Effector memory CD4-positive, alpha-beta T cell (primary cell): Measurements from ENCODE around the gene ITGA1.
"Not testable (repeated sequence)": the region's sequence is repeated elsewhere in the genome, so short reads cannot be mapped to it uniquely, and the experiment has no call there.

ENCODE experiments used
- DNase-seq, 3 donors: peaks; one replicate each; pipeline ENCODE4 v3.0.0-alpha.2; 2020
- H3K27ac ChIP-seq: 2 replicates; pipeline ENCODE4 v1.7.0; 2013; ENCODE audit warnings: mild to moderate bottlenecking, low read length, moderate library complexity; ENCODE audit not compliant: insufficient read depth, poor library complexity, severe bottlenecking
- H3K27me3 ChIP-seq: replicated peaks from 2 replicates; pipeline ENCODE4 v1.7.0; 2013; ENCODE audit warnings: mild to moderate bottlenecking, low read length; ENCODE audit not compliant: insufficient read depth, control insufficient read depth, poor library complexity, severe bottlenecking
- H3K36me3 ChIP-seq: 2 replicates; pipeline ENCODE4 v1.7.0; 2013; ENCODE audit warnings: mild to moderate bottlenecking, low read length, moderate library complexity; ENCODE audit not compliant: control insufficient read depth, insufficient read depth
- H3K4me1 ChIP-seq: 2 replicates; pipeline ENCODE4 v1.7.0; 2013; ENCODE audit warnings: low read length, mild to moderate bottlenecking; ENCODE audit not compliant: control insufficient read depth, insufficient read depth, poor library complexity, severe bottlenecking
- H3K4me3 ChIP-seq: 2 replicates; pipeline ENCODE4 v1.7.0; 2013; ENCODE audit warnings: low read length, low read depth, mild to moderate bottlenecking; ENCODE audit not compliant: insufficient read depth, poor library complexity, severe bottlenecking
- H3K9me3 ChIP-seq: 2 replicates; pipeline ENCODE4 v1.7.0; 2013; ENCODE audit warnings: mild to moderate bottlenecking, low read length, moderate library complexity; ENCODE audit not compliant: control insufficient read depth
- total RNA-seq, 3 donors: gene quantifications; one replicate each; lab custom pipeline; 2026; lab: John Stamatoyannopoulos, UW

The ITGA1 gene
- total RNA-seq: 12.2 to 14.5 (median 12.8) reads per million in 3 donors

DNA sequence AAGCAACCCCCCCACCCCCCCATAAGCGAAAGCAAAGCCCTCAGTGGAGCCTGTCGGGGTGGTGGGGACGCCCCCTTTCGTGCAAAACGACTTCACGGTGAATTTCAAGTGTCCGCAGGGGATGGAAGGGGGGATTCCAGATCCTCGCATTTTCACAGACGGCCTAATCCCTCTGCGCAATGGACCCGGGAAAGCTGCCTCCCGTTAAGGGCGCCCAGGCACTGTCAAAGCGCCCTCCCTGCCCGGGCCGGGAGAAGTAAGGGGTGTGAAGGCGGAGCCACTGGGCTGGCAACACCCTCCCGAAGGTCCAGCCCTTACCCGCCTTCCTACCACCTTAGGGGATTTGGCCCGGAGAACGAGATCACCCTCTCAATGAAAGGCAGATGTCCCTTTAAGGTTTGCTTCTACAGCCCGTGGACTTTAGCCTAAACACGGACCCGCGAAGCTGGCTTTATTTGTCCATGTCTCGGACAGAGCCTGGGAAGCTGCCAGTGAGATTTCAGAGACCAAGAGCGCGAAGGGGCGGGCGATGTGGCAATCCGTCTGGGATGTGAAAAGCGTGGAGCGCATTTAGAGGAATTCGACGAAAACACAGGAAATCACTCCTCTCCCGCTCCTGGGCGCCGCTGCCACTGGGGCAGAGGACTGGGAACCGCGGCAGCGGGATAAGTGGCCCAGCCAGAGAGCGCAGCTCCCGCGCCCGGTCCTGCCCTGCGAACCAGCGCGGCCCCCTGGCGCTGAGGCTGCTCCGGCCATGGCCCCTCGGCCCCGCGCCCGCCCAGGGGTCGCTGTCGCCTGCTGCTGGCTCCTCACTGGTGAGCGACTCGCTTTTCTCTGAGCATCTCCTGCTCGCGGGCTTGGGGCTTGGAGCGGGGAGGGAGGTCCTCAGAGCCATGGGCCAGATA lies at the start of gene ITGA1, which contains the start of gene PELO:
Gene ITGA1 (plus strand): TSS at position 317 of the 905 bp plus-strand sequence. CDS start 438 bp downstream, at position 755.
Gene PELO (plus strand): TSS at position 317 of the 905 bp plus-strand sequence. CDS start 12,479 bp downstream, outside the sequence.
- peak; percentile 12 to 37 (median 34) for DNase-seq
- H3K27ac ChIP-seq: peak within 1 kb of the TSS; percentile 57
- H3K27me3 ChIP-seq: no peaks in the 10 kb centered on the region
- peak within 1 kb of the TSS; percentile 78 for H3K4me3 ChIP-seq
- H3K4me1 ChIP-seq: peaks cover 12% of the 10 kb centered on the region
- H3K36me3 ChIP-seq: no peaks in the 10 kb centered on the region
- no peaks in the 10 kb centered on the region for H3K9me3 ChIP-seq

DNA sequence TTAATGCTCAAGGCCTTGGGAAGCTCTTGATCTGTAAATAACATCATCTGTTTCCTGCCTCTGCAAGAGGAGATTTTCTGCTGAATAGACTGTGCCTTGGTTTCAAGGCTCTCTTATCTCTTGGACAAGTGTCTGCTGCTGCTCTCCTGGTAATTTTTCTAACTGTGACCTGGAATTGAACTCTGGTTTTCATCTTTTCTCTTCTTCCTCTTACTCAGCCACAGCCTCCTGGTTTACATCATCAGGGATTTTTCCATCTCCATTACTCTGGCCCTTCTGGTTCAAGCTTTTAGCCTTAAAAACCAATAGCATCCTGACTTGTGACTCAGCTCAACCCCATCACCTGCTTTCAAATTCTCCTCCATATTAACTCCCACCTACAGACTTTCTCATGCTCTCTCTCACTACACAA lies 49.6 kb upstream of the ITGA1 start:
- no peak overlapping the region for H3K4me3 ChIP-seq
- DNase-seq: no peak
- H3K36me3 ChIP-seq: no peaks in the 10 kb centered on the region
- H3K27me3 ChIP-seq: no peaks in the 10 kb centered on the region
- H3K9me3 ChIP-seq: no peaks in the 10 kb centered on the region
- H3K27ac ChIP-seq: no peak overlapping the region
- H3K4me1 ChIP-seq: peaks cover 12% of the 10 kb centered on the region

DNA sequence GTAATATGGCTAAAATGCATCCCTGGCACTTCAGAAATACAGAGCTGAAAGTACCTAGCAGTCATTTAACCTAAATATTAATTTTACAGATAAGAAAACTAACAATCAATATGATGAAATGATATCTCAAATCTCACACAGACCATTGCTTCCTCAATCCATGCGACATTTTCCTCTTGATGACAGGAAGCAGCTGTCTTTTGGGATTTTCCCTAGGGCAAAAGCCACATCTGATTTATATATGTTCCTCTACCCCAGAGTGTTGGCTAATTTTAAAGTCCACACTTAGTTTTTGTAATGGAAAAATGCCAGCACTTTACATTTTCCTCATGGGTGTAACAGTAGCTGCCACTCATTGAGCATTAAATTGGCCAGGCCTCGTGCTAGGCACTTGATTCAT lies 47.7 kb upstream of the ITGA1 start:
- DNase-seq: no peak
- Histone ChIP-seq H3K27ac (no peak overlapping the region), H3K27me3 (no peaks in the 10 kb centered on the region), H3K4me1 (peaks cover 19% of the 10 kb centered on the region), H3K9me3 (no peaks in the 10 kb centered on the region), H3K36me3 (no peaks in the 10 kb centered on the region), H3K4me3 (no peak overlapping the region)

DNA sequence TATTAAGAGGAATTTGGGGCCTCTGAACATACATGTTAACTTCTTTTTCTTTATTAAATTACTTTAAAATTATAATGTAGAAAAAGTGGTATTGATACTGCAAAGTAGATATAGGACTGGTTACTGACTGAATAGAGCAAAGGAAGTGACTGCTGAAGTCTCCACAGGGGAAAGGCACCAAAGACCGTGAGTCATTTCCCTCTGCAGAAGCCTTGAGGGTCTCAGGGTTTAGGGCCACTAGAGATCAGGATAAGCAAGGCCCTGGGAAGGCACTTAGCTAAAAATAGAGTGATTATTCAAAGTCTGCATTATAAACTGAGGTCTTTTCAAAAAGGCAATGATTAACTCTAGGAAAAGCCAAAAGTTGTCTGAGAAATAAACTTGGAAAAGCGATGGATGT lies 44.7 kb upstream of the ITGA1 start:
- peaks cover 19% of the 10 kb centered on the region for H3K4me1 ChIP-seq
- H3K27ac ChIP-seq: peak overlapping the region; percentile 40
- no peak for DNase-seq
- no peak overlapping the region for H3K4me3 ChIP-seq
- H3K9me3 ChIP-seq: no peaks in the 10 kb centered on the region
- H3K36me3 ChIP-seq: no peaks in the 10 kb centered on the region
- no peaks in the 10 kb centered on the region for H3K27me3 ChIP-seq

DNA sequence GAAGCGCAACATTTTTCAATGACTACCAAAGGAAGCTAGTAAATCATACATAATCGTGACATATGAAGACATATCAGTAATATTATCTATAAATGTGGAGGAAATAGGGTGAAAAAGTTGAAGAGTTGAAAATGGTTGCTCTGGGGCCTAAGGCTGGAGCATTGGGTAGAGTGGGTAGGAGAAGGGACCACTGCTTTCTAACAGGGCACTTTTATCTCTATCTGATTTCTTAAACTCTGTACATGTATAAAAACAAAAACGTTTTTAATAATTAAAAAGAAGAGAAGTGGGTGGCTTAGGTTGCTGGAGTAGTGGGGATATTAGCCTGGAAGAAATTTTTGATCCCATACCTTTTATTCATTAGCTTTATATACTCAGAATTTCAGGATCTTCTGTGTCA lies 44.2 kb upstream of the ITGA1 start:
- Histone ChIP-seq H3K4me3 (no peak overlapping the region), H3K27me3 (no peaks in the 10 kb centered on the region), H3K9me3 (no peaks in the 10 kb centered on the region), H3K27ac (peak overlapping the region; percentile 40), H3K4me1 (peaks cover 16% of the 10 kb centered on the region), H3K36me3 (no peaks in the 10 kb centered on the region)
- DNase-seq: no peak

DNA sequence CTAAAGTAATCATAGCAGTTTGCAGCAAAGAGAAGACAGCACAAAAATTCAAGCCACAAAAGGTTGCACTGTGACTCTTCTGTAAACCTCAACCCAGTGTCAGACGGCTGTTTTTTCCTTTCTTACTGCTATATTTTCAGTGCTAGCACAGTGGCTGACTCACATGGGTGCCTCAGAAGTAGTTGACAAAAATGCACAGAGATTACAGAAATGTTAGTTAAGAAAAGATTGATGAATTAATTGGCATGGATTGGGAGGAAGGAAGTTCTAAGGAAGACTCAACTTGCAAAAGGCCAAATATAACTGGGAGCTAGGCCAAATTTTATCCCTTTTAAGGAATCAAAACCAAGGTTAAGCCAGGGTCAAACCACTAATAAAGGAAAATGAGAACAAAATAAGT lies 43.7 kb upstream of the ITGA1 start:
- peaks cover 13% of the 10 kb centered on the region for H3K4me1 ChIP-seq
- no peaks in the 10 kb centered on the region for H3K9me3 ChIP-seq
- peak overlapping the region; percentile 40 for H3K27ac ChIP-seq
- no peaks in the 10 kb centered on the region for H3K27me3 ChIP-seq
- peak in 1 of 3 donors; percentile 8 for DNase-seq
- no peak overlapping the region for H3K4me3 ChIP-seq
- no peaks in the 10 kb centered on the region for H3K36me3 ChIP-seq

DNA sequence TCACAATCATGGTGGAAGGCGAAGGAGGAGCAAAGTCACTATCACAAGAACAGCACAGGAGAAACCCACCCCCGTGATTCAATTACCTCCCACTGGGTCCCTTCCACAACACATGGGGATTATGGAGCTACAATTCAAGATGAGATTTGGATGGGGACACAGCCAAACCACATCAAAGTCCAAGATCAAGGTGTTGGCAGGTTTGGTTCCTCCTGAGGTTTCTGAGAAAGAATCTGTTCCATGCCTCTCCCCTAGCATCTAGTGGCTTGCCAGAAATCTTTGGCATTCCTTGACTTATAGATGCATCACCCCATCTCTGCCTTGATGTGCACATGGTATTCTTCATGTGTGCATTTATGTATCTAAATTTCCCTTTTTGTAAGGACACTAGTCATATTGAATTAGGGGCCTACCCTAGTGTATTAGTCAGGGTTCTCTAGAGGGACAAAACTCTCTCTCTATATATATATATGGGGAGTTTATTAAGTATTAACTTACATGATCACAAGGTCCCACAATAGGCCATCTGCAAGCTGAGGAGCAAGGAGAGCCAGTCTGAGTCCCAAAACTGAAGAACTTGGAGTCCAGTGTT lies 42.8 kb upstream of the ITGA1 start:
- not testable (repeated sequence) for H3K27me3 ChIP-seq, DNase-seq, H3K36me3 ChIP-seq, H3K4me3 ChIP-seq, H3K27ac ChIP-seq, H3K9me3 ChIP-seq
- peaks cover 13% of the 10 kb centered on the region for H3K4me1 ChIP-seq

DNA sequence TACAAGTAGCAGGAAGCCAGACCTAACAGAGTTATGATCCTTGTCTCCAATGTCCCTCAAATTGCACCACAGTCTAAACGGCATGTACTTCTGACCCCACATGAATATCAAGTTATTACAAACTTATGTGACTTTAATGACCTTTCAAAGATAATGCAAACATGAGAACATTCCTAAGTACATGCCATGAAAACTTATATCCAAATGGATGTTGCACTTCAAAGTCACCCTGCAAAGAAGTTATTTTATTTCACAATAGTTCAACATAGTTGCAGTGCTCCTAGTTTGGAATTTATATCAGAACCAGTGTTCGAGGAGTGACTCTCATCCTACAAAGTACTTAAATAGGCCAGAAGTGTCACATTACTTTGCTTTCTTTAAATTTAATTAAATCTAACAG lies 41.2 kb upstream of the ITGA1 start:
- Histone ChIP-seq H3K9me3 (no peaks in the 10 kb centered on the region), H3K36me3 (no peaks in the 10 kb centered on the region), H3K4me3 (no peak overlapping the region), H3K27ac (no peak overlapping the region), H3K27me3 (no peaks in the 10 kb centered on the region), H3K4me1 (peaks cover 13% of the 10 kb centered on the region)
- DNase-seq: no peak

DNA sequence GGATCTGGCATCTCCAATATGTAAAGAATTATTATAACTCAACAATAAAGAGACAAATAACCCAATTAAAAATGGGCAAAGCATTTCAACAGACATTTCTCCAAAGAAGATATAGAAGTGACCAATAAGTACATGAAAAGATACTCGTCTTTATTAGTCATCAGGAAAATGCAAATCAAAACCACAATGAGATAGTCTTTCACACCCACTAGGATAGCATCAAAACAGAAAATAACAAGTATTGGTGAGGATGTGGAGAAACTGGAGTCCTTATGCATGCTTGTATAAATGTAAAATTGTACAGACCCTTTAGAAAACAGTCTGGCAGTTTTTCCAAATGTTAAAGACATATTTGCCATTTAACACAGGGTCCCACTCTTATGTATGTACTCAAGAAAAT lies 39.1 kb upstream of the ITGA1 start:
- H3K9me3 ChIP-seq: no peaks in the 10 kb centered on the region
- H3K27me3 ChIP-seq: no peaks in the 10 kb centered on the region
- H3K36me3 ChIP-seq: no peaks in the 10 kb centered on the region
- no peak overlapping the region for H3K27ac ChIP-seq
- no peak for DNase-seq
- no peak overlapping the region for H3K4me3 ChIP-seq
- H3K4me1 ChIP-seq: peaks cover 2% of the 10 kb centered on the region

DNA sequence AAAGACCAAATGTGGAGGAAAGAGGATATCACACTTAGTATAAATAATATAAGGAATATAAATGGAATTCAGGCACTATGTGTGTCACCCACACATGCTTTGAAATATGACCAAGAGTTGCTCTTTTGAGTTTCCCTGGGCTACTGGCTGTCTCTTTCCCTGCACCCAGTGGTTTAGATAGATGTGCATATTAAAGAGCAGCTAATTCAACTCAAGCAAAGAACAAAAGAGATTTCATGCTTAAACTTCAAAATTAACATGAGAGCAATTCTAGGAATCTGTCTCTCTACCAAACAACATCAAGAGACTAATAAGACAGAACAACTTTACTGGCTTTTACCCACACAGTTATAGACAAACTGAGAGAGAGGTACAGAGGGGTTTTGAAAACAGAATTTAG lies 38.0 kb upstream of the ITGA1 start:
- no peak overlapping the region for H3K27ac ChIP-seq
- H3K36me3 ChIP-seq: no peaks in the 10 kb centered on the region
- no peaks in the 10 kb centered on the region for H3K4me1 ChIP-seq
- H3K4me3 ChIP-seq: no peak overlapping the region
- H3K9me3 ChIP-seq: no peaks in the 10 kb centered on the region
- H3K27me3 ChIP-seq: no peaks in the 10 kb centered on the region
- DNase-seq: no peak
